Natural killer cell (primary cell): ENCODE results near the gene ASXL3. TPM values are rescaled to one million over a fixed set of nuclear protein-coding genes. Genes with fewer than 3 reads are reported as not detected.

Experiments used
- total RNA-seq, 4 donors: library from RNA; stranded (reverse); fragments of 120-200 nt in 1 of 4; gene quantifications; one replicate each; pipeline versions ENCODE4 v1.2.3 to v1.2.4, GENCODE V29; 2013 to 2022

The ASXL3 gene
- total RNA-seq, 3 donors from 2014 or later (not counting 1 experiment from before 2014, with no cell fraction given): not detected

Other genes with a start within 250 kb of the ASXL3 start
- not detected for gene CCDC178, start 137.5 kb upstream of the ASXL3 start, total RNA-seq